ENCODE data around the gene KBTBD12. TPM values are rescaled to one million over a fixed set of nuclear protein-coding genes. Genes with fewer than 3 reads are reported as not detected.

Gene KBTBD12
- polyA plus RNA-seq, 1 donor: 25.6 TPM

DNA sequence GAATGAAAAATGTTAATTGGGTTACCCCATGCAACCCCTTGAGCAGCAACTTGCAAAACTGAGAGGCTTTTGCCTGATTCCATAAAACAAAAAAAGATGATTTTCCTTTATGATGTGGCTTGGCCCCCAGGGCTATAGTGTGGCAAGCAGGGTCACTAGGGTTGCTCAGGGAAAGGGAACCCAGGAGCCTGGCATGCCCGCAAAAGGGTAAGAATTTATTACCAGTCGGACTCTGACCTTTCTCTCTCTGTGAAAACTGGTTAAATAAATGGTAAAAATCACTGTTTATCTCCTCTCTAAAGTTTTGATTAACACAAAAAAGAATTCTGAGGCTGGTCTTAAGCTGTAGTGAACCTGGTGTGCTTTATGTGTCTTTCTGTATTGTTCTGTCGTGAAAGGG, 99.5 kb downstream of the KBTBD12 start:
- DNase-seq (ENCODE audit: low read depth): no peak

DNA sequence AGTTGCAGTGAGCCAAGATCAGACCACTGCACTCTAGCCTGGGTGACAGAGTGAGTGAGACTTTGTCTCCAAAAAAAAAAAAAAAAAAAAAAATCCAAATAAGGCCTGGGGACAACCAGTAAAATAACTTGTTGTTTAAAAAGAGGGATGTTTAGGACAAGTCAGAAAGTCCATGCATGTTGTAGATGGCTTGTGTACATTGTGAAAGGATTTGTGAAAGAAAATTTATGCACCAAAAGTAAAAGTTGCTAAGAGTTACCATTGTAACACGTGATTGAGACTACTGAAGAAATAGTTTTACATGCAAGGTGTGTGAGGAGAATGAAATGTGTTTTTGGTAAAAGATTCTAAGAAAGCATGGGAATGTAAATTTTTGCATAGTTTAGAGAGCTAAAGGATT, 101.5 kb downstream of the KBTBD12 start:
- DNase-seq (ENCODE audit: low read depth): no peak

DNA sequence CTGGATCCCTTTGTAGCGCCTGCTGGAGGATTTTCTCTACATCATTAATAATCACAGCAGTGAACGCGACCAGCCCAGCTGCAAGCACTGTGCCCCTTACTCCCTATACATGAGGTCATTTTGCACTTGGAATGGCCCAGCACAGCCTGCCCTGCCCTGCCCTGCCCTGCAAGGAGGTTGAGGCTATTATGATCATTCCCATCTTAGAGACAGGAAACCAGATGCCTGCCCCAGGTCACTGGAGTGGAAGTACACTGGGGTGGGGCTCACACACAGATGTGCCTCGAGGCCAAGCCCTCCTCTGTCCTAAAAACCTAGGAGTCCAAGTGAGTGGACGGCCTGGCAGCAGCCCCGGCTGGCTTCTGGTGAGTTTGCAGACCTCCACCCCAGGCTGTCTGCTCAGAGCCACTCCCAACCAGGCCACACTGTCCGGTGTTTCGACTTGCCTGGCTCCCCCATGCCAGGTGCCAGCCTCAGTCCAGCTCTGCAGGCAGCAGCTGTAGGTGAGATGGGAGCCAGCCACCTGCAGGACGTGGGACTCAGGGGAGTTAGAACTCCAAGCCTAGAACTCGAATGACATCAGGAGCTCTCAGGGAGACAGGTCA, 106.8 kb downstream of the KBTBD12 start:
- no peak for DNase-seq (ENCODE audit: low read depth)

DNA sequence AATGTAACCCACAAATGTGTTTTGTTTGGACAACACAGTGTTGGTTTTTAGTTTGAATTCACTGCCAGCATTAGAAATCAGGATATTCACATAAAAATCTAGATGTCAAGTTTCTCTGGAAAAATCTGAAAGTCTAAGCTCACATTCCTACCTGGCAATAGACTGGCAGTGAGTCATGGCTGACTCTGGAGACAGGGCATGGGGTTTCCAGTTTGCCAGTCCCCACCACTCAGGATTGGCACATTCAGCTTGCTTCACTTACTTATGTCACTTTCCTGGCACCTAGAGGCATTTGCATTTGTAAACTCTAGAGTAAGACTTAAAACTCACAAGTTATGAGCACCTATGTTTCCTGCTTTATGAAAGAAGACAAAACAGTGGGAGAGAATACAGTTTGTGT, 118.1 kb downstream of the KBTBD12 start:
- DNase-seq (ENCODE audit: low read depth): no peak

DNA sequence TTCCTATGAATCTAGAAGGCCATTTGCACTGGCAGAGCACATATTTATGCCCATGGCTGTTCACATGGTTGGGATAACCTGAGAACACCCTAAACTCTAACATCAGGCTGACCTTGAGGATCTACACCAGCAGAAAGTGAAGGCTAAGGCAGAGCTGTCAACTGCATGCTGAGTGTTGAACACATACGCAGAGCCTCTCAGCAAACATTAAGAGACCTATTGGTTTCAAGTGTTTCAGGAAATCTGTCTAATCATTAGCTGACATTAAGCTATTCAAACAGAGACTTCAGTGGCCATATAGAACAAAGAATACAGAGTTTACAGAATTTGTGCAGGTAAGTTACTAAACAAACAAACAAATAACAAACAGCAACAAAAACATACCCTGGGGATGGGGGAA, 121.1 kb downstream of the KBTBD12 start:
- no peak for DNase-seq (ENCODE audit: low read depth)

Other genes starting within 250 kb of the KBTBD12 start
- 16.5 TPM for gene ABTB1, start 242.3 kb upstream of the KBTBD12 start, polyA plus RNA-seq (ENCODE audit: insufficient read length)
- 24.5 TPM for gene MGLL, start 92.7 kb upstream of the KBTBD12 start, polyA plus RNA-seq (ENCODE audit: insufficient read length)
- gene SEC61A1, start 137.2 kb downstream of the KBTBD12 start, polyA plus RNA-seq (ENCODE audit: insufficient read length): 97.1 TPM
- gene RUVBL1, start 208.6 kb downstream of the KBTBD12 start, polyA plus RNA-seq (ENCODE audit: insufficient read length): 34.1 TPM
- gene EEFSEC, start 238.2 kb downstream of the KBTBD12 start, polyA plus RNA-seq (ENCODE audit: insufficient read length): 17.1 TPM